ENCODE data around the gene TCEA3.

TCEA3 gene

DNA sequence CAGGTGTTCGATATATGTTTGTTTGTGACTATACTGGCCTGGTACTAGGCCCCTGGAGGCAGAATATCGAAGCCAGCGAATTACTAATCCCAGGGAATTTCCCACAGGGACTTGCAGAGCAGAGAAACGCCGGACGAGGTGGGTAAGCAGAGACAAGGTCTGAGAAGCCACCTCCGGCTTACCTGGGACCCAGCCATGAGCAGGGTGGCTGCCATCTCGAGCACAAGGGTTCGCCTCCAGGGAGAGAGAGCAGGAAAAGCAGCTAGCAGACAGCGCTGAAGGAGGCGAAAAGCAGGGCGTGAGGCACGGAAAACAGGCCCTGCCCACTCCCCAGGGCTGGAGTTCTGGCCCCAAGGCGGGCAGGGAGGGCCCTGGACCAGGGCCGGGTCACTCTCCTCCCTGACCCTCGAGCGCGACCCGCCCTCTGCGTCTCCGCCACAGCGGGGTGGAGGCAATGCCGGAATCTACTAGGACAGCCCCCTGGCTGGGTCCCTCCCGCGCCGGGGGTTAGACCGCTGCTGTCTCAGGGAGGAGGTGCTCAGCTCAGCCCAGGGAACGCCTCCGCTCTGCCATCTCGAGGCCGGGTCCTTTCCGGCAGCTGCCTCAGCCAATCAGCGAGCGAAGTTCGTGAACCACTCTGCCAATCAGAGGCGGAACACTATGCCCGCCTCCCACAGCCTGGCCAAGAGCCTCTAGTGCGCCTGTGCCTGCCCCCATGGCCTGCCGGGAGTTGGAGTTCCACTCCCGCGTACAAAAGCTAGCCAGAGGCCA, 56.6 kb downstream of the TCEA3 start:
- peak; percentile 95 for DNase-seq (ENCODE audit: low read depth)

DNA sequence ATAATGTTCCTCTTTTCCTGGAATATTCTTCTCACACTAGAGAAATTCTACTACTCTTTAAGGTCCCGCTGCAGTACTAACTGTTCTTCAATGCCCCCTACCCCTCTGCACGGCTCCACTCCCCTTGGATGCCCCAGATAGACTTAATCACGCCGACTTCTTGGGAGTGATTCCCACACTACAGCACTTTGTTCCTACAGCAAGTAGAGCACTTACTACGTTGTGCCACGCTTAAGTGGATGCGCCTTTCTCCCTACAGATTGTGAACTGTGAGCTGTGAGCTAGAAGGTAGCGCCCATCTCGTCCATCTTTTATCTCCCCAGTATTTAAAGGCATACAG, 57.1 kb downstream of the TCEA3 start:
- no peak for DNase-seq (ENCODE audit: low read depth)

DNA sequence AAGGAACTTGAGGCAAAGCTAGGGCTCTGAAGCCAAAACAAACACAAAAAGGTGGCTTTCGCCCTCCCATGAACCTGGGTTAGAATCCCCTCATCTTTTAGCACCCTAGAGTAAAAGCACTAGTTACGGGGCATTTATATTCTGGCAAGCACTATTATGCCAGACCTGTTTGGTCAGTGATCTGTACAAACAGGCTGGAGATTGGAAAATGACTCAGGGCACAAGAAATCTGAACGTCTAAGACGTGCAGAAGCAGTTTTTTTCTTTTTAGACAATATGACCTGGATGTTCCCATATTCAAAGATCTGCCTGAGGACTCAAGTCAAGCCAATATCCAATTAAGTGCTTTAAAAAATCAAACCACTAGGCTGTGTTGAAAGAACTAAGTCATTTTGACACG, 58.0 kb downstream of the TCEA3 start:
- DNase-seq (ENCODE audit: low read depth) = no peak

DNA sequence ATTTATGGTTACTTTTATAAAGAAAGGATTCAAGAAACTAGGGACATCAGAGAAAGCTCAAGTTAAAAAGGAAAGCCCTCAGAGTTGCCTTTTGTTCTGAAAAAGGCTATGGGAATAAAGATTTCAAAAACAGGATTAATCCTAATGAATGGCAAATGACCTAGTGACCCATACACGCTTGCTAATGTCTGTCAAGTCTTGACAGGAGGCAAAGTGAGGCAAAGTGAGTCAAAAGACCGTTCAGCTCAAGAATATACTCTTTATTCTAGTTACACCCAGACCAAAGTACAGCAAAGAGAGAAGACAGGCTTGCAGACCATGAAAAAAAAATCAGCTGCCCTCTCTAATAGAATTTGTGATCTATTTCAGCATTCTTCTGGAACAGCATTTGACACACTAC, 58.4 kb downstream of the TCEA3 start:
- DNase-seq (ENCODE audit: low read depth) = no peak

DNA sequence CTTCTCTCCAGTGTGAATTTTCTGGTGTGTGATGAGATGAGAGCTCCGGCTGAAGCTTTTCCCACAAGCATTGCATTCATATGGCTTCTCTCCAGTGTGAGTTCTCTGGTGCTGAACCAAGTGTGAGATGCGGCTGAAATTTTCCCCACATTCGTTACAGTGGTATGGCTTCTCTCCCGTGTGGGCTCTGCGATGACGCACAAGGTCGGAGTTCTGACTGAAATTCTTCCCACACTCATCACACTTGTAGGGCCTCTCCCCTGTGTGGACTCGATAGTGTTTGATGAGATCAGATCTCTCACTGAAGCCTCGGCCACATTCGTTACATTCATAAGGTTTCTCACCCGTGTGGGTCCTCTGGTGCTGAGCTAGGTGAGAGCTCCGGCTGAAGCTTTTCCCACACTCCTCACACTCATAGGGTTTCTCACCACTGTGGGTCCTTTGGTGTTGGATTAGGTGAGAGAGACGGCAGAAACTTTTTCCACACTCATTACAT, 62.3 kb downstream of the TCEA3 start:
- DNase-seq (ENCODE audit: low read depth) = no peak

DNA sequence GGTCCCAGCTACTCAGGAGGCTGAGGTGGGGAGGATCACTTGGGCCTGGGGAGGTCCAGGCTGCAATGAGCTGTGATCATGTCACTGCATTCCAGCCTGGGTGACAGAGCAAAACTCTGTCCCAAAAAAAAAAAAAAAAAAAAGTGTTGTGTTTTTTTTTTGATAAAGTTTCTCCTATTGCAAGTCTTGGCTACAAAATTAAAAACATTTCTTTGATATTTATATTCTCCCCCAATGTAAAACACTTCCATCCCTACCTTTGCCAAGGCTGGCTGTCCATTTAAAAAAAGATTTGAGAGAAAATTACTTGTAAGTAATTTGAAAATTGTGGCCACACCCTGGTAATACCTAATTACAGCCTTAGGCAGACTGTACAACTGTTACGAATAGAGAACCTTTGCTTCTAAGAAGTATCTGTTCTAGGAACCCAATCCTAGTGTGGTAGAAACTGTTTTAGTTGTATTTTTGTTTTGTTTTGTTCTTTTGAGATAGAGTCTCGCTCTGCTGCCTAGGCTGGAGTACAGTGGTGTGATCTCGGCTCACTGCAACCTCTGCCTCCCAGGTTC, 66.2 kb downstream of the TCEA3 start:
- DNase-seq (ENCODE audit: low read depth) = no peak

DNA sequence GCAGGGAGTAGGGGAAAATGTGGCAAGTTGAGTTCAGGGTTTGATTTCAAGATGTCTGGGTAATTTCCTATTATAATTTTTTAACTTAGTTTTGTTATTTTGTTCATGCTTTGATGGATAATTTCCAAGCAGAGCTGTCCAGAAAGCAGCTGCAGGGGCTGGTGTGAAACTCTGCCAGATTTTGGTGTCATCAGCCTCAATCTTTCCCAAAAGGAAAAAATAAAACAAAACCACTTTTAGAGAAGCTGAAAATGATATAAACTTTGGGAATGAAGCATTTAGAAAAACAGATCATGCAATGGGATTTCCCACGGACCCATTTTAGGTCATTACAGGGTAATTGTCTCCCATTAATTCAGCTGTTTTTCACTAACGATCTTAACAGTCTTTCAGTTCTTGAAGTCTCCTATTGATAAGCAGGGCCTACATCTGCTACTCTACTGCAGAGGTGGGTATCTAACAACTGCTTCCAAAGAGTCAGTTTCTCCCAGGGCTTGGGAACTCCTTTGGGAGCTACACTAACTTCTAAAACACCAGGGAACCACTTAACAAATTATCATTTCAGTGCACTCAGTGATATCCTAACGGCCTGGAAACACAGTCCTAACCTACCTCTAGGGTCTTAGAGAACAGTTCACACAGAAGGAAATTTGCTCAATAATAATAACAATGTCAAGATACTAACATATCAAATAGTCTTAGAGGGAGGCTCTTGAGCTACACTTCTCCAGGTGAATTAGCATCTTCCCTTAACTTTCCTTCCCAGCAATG, 67.2 kb downstream of the TCEA3 start:
- DNase-seq (ENCODE audit: low read depth) = no peak

DNA sequence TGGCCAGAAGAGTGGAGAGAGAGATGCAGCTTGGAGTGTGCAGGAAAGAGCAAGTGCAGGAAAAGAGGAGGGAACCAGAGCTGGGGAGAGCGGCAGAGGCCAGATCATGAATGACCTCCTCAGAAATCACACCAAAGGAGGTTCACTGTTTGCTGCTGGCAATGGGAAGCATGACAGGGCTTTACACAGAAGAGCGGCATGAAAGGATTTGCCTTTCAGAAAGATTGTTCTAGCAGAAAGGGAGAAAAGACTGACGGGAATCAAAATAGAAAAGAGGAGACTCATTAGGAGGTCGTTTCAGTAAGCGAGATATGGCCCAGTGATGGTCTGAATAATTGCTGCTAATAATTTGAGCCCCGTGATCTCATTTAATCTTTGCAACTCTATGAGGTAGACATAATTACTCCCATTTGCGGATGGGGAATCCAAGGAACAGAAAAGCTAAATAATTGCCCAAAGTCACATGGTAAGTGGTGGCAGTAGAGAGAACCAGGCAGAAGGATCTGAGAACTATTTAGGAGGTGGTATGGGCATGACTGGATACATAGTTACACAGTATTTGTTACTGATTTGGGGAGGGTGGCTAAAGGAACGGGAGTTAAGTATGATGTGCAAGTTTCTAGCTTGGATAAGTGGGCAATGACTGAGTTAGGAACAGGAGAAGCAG, 67.9 kb downstream of the TCEA3 start:
- no peak for DNase-seq (ENCODE audit: low read depth)

DNA sequence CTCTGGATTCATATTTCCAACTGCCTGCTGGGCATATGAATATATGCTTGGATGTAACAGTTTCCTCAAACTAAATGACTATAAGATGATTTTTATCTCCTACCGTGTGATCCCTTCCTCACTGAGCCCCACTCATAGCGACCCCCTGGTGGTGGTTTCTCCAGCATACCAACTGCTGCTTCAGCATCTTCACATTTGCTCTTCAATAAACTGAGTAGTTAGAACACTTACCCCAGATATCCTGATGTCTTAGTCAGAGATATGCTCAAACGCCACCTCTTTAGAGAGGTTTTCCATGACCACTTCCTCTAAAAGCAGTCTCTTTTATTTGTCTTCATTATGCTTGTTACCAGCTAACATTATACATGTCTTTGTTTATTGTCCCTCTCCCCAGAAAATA, 70.3 kb downstream of the TCEA3 start:
- DNase-seq (ENCODE audit: low read depth) = no peak

DNA sequence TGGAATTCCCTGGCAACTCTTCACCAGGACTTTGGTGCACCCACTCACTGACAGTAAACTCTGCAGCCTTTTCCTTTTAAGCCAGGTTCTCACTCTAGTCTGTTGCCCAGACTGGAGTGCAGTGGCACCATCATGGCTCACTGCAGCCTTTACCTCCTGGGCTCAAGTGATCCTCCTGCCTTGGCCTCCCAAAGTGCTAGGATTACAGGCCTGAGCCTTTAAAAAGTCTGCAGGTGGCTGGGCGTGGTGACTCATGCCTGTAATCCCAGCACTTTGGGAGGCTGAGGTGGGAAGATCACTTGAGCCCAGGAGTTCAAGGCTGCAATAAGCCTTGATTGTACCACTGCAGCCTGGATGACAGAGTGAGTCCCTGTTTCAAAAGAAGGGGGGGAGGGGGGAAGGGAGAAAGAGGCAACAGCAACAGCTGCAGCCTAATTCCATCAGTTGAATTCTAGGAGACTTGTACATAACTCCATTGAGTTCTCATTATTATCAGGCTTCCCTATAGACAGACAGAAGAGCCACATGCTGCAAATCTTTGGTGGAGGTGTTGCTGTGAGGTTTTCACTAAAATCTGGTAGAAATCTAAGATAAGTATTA, 72.4 kb downstream of the TCEA3 start:
- no peak for DNase-seq (ENCODE audit: low read depth)

DNA sequence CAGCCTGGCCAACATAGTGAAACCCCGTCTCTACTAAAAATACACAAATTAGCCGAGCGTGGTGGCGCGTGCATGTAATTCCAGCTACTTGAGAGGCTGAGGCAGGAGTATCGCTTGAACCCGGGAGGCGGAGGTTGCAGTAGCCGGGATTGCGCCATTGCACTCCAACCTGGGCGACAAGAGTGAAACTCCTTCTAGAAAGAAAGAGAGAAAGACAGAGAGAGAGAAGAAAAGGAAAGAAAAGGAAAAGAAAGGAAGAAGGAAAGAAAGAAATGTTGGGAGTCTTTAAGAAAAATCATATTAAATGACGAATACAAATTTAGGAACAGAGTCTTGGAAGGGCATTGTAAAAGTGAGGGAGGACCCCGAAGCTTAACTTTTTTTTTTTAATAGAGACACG, 78.6 kb downstream of the TCEA3 start:
- no peak for DNase-seq (ENCODE audit: low read depth)

DNA sequence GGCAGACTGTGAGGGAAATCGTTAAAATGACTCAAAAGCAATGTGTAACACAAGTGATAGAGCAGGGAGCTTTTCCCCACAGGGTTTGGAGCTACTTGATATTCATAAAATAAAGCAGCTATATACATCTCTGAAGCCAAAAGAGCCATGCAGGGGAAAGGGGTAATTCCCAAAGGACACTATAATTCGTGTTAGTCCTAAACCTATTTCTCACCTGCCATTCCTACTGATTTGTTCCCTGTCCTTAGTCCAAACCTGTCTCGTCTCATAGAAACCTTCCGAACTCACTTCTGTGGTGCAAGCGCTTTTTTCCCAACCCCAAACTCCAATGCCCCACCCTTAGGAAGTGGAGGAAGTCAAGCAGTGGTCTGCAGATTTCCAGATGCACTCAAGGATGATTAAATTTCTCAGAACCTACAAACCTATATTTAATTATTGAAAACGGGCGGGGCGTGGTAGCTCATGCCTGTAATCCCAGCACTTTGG, 79.5 kb downstream of the TCEA3 start:
- DNase-seq (ENCODE audit: low read depth) = no peak

DNA sequence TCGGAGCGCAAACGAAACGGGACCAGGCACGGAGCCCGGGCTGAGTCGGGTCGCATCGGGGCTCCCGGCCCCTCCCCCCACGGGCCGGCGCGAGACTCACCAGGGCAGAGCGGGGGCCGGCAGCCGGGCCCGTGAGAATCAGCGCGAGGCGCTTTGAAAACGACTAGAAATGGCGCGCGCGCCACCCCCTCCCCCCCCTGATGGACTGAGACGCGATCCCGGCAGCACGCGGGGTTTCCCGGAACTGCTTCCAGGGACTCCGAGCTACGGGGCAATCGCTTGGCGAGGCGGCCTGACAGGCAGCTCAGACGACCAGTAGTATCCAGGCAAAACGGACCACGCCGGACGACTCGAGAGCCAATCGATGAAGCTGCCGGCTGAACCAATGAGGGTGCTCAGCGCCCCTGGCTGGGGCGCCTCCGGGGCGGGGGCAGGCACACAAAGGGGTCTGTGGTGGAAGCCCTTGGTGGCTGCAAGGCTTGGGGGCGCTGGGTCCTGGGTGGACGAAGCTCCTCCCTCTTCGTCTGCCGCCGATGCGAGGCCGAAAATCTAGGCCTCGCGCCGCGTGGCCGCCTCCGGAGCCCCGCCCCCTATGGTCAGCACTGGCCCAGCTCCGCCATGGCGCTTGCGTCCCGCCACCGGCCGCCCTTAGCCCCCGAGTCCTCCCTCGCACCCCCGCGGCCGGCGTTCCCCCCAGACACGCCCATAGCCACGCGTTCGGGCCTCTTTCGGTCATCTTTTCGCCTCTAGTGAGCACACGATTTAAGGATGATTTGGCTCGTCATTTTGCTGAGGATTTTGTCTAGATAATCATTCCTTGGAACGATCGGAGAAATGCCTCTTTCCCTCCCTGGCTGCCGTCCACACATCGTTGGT, 80.2 kb downstream of the TCEA3 start, which contains the start of gene HNRNPR:
Gene HNRNPR (minus strand): TSS at position 174 of the 876 bp plus-strand sequence. CDS start 3,276 bp downstream, outside the sequence.
- peak; percentile 97 for DNase-seq (ENCODE audit: low read depth)

DNA sequence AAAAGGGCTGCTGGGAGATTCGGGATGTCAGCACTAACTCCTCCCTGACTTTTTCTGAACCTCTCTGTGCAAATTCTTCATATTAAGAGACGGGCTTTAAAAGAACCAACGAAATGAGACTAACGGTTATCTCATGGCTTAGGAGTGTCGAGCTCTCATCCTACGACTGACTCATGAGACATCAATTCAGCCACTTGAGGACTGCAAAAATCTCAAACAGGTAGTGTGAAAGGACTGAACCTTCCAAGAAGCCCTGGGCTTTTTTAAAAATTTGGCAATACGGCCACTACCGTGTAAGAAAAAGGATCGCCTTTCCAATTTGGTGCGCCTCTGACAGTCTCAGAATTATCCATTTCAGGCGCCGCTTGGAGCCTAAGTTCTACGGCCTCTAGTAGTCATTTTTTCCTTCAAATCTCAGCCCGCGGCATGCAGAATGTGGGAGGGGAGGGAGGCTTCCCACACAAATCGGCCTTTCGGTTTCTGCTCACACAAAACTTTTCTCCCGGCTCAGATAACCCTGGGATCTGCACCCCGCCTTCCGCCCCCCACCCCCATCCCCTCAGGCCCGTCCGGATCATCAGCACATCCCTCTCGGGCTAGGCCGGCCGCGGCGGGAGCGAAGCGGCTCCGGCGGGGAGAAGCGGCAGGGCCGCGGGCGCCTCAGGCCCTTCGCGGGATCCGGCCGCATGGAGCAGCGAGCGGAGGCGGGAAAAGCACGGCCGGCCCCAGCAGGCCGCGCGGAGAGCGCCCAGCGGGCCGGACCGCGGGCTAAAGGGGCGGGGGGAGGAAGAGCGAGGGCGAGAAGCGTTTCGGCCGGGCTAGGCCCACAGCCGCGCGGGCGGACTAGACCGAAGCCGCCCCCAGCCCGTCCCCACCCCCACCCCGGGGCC, 81.1 kb downstream of the TCEA3 start:
- peak; percentile 43 for DNase-seq (ENCODE audit: low read depth)

DNA sequence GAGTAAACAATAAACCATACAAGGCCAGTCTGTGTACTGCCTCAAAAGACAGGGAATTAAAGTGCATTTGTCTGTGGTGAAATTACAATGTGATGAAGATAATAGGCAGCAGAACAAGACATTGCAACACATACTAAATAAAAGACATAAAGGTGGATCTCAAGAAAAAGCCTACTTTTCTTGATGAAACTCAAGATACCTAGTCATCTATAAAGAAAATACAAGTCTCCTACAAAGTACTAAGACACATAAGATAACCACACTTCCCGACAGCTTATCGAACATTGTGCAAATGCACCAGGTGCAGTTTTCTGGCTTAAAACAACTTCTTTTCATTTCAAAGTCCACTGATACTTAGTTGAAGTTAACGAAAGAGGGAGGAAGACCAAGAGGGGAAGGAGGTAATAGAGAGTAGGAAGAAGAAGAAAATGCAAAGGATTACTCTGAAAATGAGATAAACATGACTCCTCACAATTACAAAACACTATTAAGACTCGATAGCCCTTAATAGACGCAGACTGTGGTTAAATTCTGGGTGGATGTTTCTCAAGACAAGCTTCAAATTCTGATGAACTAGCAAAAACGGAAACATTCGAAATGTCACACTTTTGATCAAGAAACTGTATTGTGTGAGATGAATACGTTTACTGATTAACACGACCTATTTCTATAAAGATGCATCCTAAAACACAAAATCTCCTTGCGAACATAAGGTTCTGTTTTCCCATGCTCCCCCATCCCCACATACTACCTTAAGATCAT, 82.4 kb downstream of the TCEA3 start:
- DNase-seq (ENCODE audit: low read depth) = no peak

DNA sequence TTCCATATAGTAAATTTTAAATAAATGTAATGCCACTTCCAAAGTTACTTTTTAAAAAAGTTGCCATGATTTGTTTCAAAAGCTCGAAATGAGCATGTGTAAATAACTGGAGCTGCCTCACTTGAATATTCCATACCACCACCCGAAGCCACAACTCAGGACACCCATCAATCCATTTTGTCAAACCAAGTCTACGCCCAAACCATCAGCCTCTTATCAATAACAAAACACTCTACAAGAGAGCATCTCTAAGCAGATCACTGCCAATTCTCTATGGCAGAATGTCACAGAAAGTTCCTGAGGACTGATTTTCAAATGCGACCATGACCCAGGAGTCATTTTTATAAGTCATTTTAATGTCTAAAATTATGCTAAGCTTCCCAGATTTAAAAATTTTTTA, 84.9 kb downstream of the TCEA3 start:
- DNase-seq (ENCODE audit: low read depth) = no peak

DNA sequence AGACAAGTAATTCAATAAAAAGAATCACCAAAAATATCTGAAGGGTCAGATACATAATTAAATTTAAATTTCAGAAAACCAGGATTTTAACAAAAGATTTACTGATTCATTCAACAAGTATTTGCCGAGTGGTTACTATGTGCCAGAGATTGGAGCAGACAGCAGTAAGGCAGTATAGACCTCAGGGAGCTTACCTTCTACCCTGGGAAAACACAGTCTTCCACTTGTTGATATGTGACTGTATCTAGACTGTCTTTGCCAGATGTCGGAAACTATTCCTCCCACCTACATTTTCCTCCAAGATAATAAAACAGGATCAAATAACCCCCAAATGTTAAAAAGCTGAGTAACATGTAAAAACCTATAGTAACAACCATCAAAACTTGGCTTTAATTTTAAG, 86.7 kb downstream of the TCEA3 start:
- no peak for DNase-seq (ENCODE audit: low read depth)

DNA sequence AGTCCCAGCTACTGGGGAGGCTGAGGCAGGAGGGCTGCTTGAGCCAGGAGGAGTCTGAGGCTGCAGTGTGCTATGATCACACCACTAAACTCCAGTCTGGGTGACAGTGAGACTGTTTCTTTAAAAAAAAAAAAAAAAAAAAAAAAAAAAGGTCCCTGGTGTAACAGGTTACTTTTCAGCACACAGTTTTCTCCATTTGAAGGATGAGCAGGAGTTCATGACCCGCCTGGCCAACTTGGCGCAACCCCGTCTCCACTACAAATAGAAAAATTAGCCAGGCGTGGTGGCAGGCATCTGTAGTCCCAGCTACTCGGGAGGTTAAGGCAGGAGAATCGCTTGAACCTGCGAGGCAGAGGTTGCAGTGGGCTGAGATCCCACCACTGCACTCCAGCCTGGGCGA, 92.8 kb downstream of the TCEA3 start:
- DNase-seq (ENCODE audit: low read depth) = no peak
